NB4 (cell line): ENCODE measurements around the gene UCHL5.
"Not testable (repeated sequence)": the region's sequence is repeated elsewhere in the genome, so short reads cannot be mapped to it uniquely, and the experiment has no call there.

Experiments used
- DNase-seq: peaks from one replicate; pipeline ENCODE4 v3.0.0; 2010; ENCODE audit warnings: low read depth
- H3K4me3 ChIP-seq: one replicate; pipeline ENCODE4 v1.5.1; 2011; ENCODE audit warnings: mild to moderate bottlenecking, low read depth, low read length, moderate library complexity
- MAX ChIP-seq: IDR thresholded peaks from 2 replicates; pipeline ENCODE4 v1.6.1; 2011; ENCODE audit warnings: low read depth, low read length
- MYC ChIP-seq: IDR thresholded peaks from 2 replicates; pipeline ENCODE4 v1.6.1; 2011; ENCODE audit warnings: low read depth, low read length
- POLR2A ChIP-seq: IDR thresholded peaks from 2 replicates; pipeline ENCODE4 v1.6.1; 2011; ENCODE audit warnings: mild to moderate bottlenecking; ENCODE audit not compliant: insufficient read length; ENCODE audit errors: extremely low read depth
- TF ChIP-seq, protein P1 (sequence below): IDR thresholded peaks from one replicate; pipeline ENCODE4 v1.5.1; 2012; ENCODE audit warnings: low read depth, low read length

The UCHL5 gene

DNA sequence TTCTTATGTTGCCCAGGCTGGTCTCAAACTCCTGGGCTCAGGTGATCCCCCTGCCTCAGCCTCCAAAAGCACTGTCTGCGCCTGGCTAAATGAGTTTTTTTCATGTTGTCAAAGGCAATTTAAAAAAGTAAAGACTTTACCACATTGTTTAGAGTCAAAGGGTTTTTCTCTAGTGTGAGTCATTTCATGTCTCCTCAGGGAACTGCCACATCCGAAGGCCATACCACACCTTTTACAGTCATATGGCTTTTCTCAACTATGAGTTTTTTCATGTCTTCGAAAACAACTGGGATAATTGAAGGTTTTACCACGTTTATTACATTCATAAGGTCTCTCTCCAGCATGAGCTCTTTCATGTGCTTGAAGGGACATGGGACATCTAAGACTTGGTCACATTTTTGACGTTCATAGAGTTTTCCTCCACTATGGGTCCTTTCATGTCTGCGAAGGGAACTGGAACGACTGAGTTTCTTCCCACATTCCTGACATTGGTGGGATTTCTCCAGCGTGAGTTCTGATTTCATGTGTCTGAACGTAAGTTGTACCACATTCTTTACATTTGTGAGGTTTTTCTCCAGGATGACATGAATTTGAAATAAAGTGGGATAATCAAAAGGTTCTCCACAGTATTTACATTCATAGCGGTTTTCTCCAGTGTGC, 65.6 kb downstream of the UCHL5 start:
- TF ChIP-seq MYC (no peak), POLR2A (no peak), MAX (no peak)
- TF ChIP-seq, protein P1, sequence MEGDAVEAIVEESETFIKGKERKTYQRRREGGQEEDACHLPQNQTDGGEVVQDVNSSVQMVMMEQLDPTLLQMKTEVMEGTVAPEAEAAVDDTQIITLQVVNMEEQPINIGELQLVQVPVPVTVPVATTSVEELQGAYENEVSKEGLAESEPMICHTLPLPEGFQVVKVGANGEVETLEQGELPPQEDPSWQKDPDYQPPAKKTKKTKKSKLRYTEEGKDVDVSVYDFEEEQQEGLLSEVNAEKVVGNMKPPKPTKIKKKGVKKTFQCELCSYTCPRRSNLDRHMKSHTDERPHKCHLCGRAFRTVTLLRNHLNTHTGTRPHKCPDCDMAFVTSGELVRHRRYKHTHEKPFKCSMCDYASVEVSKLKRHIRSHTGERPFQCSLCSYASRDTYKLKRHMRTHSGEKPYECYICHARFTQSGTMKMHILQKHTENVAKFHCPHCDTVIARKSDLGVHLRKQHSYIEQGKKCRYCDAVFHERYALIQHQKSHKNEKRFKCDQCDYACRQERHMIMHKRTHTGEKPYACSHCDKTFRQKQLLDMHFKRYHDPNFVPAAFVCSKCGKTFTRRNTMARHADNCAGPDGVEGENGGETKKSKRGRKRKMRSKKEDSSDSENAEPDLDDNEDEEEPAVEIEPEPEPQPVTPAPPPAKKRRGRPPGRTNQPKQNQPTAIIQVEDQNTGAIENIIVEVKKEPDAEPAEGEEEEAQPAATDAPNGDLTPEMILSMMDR: no peak
- DNase-seq: no peak

GRCh38 chr1:192986748-192987334, 72.3 kb downstream of the UCHL5 start:
- not testable (repeated sequence) for DNase-seq, H3K4me3 ChIP-seq

More for the DNA sequence above, 65.6 kb downstream of the UCHL5 start:
- no peak overlapping the region for H3K4me3 ChIP-seq

GRCh38 chr1:192986110-192986747, 72.9 kb downstream of the UCHL5 start:
- H3K4me3 ChIP-seq: no peak overlapping the region
- DNase-seq: no peak
- TF ChIP-seq POLR2A (no peak), MYC (no peak), MAX (no peak)
- TF ChIP-seq, protein P1: no peak

- no peak for DNase-seq
- no peak overlapping the region for H3K4me3 ChIP-seq
- no peak for TF ChIP-seq MYC
- TF ChIP-seq MAX: no peak
- TF ChIP-seq, protein P1: no peak
- TF ChIP-seq POLR2A: no peak
Observed at GRCh38 chr1:192984080-192984479, 75.1 kb downstream of the UCHL5 start.

DNA sequence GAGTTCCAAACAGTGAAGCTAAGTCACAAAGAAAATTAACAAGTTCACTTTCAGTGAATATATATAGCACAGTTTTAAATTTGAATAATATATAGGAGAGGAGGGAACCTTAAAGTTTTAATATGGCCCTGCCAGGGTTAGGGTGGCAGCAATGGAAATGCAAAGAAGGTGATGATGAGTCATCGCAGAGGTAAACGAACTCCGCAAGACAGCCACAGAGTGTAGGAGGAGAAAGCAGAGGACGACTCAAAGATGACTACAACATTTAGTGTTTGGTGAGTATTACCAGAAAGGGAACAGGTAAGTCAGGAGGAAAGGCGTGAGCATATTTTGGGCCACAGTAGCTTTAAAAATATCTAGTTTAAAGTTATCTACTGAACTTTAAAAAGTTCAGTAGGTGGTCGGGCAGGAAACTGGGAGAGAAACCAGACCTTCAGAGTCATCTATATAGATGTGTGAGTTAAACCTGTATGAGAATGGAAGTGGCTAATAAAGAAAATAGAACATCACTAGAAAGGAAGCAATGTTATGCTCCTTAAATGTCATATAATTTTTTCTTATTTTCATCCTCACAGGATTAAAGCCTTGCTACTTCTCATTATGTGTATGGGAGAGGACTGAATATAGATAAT, 75.7 kb downstream of the UCHL5 start:
- H3K4me3 ChIP-seq: no peak overlapping the region
- TF ChIP-seq POLR2A (no peak), MAX (no peak), MYC (no peak)
- TF ChIP-seq, protein P1: no peak
- DNase-seq: no peak

DNA sequence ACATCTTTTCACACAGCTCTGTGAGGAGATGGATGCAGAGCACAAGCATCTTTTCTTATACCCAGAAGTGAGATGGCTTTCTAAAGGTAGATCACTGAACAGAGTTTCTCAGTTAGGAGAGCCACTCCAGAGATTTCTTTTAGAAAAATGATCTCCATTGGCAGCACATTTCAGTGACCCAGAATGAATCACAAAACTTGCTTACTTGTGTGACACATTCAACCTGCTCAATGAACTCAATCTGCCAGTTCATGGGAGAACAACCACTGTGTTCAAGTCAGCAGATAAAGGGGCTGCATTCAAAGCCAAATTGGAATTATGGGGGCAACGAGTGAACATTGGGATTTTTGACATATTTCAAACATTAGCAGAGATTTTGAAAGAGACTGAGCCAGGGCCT, 78.3 kb downstream of the UCHL5 start:
- DNase-seq: no peak
- H3K4me3 ChIP-seq: no peak overlapping the region
- TF ChIP-seq, protein P1: no peak

DNA sequence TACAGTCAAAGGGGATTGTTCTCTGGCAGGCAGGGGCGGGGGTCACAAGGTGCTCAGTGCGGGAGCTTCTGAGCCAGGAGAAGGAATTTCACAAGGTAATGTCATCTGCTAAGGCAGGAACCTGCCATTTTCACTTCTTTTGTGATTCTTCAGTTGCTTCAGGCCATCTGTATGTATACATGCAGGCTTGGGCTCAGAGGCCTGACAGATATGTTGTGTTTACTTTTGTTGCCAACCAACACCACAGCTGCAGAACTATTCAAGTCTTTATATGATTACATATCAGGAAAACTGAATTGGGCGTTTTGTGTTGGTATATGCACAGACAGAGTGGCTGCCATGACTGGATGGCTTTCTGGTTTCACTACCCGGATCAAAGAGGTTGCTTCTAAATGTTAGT, 78.8 kb downstream of the UCHL5 start:
- H3K4me3 ChIP-seq, DNase-seq: not testable (repeated sequence)
